Measurements from ENCODE around the gene RTL9. TPM values are rescaled to one million over a fixed set of nuclear protein-coding genes. Genes with fewer than 3 reads are reported as not detected.
A peak's percentile ranks its signal among the peaks of the same experiment; 100 is the strongest.
"Not testable (repeated sequence)": the region's sequence is repeated elsewhere in the genome, so short reads cannot be mapped to it uniquely, and the experiment has no call there.

Gene RTL9
- under 1 TPM; 0.15 to 0.63 TPM for total RNA-seq
- long read RNA-seq, full-length matches to known transcripts = 1 of 1 reads
- long read RNA-seq, partial matches to known transcripts = 0 of 1 reads
- long read RNA-seq, other reads (novel, unspliced or antisense) = 0 of 1 reads

DNA sequence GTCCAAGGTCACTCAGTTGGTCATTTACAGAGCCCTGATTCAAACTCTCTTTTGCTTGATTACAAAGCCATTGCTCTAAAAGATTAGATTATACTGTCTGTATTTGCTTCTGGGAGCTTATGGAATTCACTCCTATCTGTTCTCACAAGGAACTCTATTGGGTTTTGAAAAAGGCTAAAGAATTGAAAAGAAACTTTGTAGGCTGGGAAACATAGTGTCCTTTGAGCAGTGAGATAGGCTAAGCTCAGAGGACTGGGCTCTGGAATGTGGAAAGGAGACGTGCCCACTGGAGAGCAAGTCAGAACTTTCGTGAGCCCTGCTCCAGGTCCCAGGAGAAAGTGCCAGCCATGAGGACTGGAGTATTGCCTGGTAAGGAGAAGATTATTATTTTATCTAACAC, at the start of gene RTL9:
RTL9 (plus strand) TSS at position 301 of the 400 bp plus-strand sequence. CDS start 91,770 bp downstream, outside the sequence.
- intact Hi-C loops (cut with DNase I) = no loop called here
- ATAC-seq = no peak
- DNase-seq = no peak

DNA sequence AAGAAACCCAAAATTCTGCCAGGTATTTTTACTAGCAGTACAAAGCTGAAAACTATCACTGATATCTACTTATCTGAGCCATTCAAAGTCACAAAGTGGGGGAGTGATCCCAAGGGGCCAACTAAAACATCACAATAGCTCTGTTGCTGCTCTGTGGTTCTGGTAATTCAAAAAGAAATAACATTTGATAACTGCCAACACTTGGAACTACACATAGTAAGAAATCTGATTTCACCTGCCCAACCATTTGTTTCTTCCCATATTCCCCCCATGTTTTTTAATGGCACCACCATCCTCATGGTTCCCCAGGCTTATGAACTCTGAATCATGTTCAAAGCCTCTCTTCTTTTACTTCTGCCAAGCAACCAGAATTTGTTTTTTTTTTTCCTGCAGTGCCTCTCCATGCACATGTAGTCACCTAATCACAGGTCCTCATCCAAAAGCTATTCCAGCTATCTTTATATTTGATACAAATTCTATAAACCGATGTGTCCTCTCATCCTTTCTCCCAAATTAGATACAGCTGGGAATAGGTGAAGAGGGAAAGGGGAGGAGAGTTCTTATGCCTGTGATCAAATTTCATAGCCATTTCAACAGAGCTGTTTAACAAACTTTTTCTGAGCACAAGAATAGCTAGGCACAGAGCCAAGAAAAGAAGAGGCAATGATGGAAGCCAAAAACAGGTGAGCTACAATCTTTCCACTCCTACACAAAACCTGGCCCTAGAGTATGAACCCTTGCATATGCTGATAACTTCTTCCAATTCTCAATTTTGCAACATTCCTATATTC, 48.5 kb upstream of the RTL9 start:
- ATAC-seq (no peak), DNase-seq (no peak)
- intact Hi-C loops (cut with DNase I) = no loop called here

DNA sequence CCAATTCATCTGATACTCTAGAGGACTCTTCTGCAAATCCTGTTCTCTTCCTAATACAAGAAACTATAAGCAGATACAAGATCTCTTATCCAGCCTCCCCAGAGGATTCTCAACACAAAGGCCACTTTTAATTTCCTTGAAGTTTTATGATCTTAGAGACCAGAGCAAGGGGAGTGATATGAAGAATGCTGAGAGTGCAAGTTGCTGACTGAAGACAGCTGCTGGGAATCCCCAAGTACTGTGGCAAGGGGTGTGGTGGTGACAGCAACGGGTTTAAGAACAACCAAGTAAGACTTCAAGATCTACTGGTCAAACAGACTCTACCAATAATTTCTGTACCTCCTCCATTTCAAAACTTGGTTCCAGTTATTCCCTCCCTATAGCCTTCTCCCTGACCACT, 47.8 kb upstream of the RTL9 start:
- DNase-seq (no peak), ATAC-seq (no peak)
- intact Hi-C loops (cut with DNase I) = no loop called here

DNA sequence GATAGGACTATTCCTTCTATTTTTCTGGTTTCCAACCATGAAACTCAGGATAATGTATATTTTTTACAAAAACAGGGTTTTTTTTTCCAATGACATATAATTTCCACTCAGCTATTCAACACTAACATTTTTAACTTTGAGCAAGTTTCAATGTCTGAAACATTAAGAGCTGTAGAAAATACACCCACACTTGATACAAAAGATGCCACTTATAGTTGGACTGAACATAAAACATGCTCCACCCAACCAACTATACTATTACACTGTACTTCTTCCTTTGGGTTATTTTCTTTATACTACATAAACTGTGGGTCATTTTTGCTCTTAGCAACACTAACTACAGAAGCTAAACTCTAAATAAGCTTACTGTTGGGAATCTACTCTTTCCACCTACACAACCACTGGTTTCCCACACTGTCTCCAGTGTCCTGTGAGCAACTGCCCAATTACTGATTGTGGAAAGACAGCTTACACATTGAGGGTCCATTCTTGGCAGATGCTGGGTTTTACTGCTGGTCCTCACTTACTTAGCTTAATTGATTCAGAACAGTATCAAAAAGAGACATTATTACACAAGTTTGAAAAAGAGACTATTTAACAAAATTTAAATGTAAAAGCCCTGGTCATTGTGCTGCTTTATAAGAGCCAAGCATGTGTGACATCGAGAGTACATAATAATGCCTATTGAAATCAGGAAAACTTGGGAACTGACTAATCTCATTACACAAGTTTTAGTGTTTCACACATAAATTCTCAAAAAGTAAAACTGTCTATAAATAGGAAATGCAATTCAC, 47.0 kb upstream of the RTL9 start:
- ATAC-seq (no peak), DNase-seq (no peak)
- intact Hi-C loops (cut with DNase I) = no loop called here

DNA sequence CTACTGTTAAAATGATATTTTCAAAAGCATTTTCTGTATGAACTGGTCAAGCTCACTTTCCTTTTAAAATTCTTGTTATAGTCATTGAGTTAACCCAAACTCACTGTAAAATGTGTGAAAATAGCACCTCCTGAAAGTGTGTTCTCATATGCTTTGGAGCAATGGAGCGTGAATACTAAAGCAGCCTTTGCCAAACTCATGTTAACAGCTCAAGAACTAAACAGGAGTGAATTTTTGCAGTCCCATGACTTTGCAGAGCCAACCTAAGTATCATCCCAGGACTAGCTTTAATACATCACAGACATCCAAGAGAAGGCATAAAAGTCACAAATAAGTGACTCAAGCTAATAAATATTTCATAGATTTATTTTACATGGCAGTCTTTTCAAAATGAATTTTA, 43.1 kb upstream of the RTL9 start:
- intact Hi-C loops (cut with DNase I) = no loop called here

DNA sequence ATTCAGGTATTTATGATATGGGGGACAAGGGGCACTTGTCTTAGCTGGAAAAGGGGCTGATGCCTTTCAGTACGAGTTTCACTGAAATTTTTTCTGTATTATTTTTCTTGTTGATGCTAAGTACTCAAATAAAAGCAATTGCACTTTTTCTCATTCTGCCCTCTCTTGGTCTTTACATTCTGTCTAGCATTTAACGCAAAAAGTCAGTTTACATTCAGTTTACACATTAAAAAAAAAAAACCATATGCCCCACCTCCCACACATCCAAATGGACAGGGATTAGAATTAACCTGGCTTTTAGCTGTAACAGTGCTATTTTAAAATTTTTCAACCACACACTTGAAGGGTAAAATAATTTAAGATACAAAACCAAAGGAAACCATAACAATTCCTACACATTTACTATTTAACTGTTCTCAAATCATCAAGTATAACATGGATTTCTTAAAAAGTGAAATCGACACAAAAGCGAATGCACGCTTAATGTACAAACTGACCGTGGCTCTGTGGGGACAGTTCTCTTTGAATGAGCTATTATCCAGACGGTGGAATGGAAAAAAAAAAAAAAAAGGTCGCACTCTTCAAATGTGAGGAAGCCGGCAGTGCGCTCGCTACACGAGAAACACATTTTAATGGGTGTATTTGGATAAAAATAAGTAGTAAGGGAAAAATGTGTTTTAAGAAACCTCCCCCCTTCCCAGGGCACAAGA, 42.1 kb upstream of the RTL9 start:
- intact Hi-C loops (cut with DNase I) = no loop called here
- DNase-seq (no peak), ATAC-seq (no peak)

More for the DNA sequence above, 43.1 kb upstream of the RTL9 start:
- ATAC-seq (no peak), DNase-seq (no peak)

DNA sequence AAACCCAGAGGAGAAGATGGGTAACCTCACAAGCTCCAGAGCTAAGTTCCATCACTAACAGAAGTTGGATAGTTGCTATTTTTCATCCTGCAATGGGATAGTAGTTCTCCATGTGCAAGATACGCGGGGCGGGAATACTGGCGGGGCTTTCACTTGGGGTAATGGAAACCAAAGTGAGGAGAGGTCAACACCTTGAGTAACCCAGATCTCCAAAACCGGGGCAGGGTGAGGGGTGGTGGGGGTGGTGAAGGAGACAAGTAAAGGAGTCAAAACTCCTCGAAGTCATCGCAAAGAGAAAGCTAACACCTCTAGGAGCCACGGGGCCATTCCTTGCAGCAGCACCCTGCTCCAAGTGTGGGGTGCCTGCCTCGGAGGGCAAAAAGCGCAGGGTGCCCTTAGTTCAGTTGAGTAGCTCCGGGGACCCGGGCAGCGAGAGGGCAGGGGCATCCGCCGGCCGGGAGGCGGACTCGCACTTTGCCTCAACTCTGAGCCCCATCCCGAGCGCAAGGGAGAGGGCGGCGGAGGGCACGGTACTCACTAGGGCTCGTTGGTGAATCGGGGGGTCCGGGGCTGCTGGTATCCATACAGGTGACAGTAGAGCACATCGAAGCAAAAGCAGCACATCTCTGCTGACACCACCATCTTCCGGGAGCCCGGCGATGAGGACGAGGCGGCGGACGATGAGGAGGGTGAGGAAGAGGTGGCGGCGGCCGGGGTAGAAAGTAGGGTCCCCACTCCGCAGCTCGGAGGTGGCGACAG, 41.4 kb upstream of the RTL9 start:
- DNase-seq = peak; percentile 19
- intact Hi-C loops (cut with DNase I) = no loop called here
- peak; percentile 51 to 67 for ATAC-seq

DNA sequence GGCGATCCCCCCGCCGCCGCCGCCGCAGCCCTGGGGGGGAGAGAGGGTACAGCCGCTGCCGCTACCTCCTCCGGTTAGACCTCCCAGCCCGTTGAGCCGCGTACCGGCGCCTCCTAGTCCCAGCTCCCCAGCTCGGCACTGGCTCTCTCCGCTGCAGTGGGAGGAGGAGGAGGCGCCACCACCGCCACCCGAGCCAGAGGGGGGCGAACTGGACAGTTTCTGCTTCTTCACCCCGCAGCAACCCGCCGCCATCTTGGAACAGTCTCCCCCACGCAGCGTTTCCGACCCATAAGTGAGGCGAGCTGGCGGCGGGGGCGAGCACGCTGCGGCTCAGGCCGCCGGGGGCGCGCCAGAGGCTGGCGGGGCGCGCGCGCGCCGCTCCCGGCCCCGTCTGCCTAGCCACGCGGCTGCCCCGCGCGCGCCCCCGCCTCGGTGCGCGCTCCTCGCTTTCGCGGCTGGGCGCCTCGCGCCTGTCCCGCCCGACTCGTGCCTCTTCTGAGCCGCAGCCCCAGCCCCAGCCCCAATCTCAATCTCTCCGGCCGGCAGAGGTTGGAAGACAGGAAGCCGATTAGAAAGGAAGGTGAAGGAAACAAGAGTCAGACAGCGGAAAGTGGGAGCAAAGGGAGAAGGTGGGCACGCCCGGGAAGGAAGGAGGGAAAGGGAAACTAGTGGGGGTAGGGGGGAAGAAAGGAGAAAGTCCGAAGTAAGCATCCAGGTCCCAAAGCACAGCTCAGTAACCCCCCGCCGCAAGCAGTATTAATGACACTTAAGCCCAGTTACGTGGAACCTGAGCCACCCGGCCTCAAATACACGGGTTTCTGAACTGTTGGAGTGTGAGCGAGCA, 40.6 kb upstream of the RTL9 start, which contains the start of gene AMMECR1:
AMMECR1 (minus strand) TSS at position 266 of the 844 bp plus-strand sequence; CDS start at position 252, 14 bp downstream.
- ATAC-seq (peak; percentile 98 to 99), DNase-seq (peak; percentile 83)
- intact Hi-C loops (cut with DNase I) = no loop called here

DNA sequence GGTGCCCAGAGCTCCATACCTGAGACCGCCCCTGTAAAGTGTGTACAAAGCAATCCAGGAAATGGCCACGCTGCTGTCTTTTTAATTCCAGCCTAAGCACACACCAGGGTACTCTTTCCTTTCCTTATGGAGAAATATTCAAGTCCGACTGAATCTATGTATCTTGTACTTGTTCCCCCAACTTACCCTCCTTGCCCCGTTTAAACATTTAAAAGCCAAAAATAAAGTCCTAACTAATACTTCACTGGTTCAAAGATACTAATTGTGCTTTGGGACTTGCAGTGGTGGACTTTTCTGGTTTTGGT, 40.0 kb upstream of the RTL9 start:
- intact Hi-C loops (cut with DNase I) = no loop called here
- DNase-seq (no peak), ATAC-seq (peak in 1 of 2 donors; percentile 34)

DNA sequence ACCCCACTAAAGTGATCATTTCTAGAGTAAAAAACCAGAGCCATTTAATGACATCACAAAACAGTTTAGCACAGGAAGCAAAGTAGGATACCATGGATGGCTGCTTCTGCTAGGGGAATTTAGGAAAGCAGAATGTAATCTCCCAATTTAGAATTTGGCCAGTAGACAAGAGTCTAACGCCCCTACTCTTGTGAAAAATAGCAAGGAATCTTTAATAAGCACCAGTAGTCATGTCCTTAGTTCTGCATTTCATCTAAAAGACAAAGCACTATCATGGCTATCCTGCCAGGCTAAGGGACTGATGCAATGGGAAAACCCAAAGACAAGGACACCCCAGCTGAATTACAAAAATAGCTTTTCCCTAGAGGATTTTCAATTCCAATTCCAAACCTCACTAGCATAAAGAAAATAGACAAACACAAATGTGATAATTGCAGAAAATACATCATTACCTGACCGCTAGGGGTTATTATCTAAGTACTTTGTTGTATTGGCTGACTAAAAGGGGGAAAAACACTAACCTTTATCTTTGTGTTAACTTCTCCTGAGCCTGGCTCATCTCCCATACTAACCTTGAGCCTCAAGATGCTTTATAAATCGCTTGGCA, 38.2 kb upstream of the RTL9 start:
- ATAC-seq (no peak), DNase-seq (no peak)
- intact Hi-C loops (cut with DNase I) = loop anchor here in 1 of 2 donors (10.0 kb wide), 1 partner anchor 156 kb away; no protein-coding TSS in a partner anchor

DNA sequence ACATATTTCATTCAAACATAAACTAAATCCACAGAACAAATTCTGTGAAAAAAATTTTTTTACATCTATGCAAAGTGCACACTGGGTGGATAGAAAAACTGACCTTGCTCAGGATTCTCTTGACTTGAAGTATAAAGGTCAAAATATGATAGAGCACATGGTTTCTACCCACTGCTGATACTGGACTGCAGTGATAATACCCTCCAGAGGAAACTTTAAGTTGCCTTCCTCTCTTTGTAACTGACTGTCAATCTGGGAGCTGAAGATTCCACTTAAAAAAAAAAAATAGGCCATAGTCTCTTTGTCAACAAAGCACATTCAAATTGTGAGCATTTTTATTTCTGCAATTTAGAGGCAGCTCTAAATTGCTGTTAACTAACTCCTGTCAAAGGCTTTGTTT, 37.6 kb upstream of the RTL9 start:
- ATAC-seq (no peak), DNase-seq (no peak)
- intact Hi-C loops (cut with DNase I) = loop anchor here in 1 of 2 donors (10.0 kb wide), 1 partner anchor 156 kb away; no protein-coding TSS in a partner anchor

DNA sequence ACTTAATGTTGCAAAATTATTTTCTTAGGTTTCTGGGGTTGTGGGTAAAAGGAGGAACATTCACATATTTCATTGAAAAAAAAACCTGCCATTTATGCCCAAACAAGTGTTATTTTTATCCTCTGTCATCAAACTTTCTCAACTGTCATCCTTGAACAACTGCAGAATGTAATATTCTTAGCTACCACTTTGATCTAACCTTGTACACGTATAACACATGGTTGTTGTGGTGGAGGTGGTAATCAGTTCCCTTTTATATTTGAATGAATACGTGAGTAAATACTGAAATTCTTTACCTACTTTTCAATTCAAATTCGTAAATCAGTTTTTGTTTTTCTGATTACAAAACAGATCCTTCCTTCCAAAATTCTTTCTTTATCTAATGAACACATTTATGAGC, 37.0 kb upstream of the RTL9 start:
- ATAC-seq (no peak), DNase-seq (no peak)
- intact Hi-C loops (cut with DNase I) = loop anchor here in 1 of 2 donors (10.0 kb wide), 1 partner anchor 157 kb away; no protein-coding TSS in a partner anchor

DNA sequence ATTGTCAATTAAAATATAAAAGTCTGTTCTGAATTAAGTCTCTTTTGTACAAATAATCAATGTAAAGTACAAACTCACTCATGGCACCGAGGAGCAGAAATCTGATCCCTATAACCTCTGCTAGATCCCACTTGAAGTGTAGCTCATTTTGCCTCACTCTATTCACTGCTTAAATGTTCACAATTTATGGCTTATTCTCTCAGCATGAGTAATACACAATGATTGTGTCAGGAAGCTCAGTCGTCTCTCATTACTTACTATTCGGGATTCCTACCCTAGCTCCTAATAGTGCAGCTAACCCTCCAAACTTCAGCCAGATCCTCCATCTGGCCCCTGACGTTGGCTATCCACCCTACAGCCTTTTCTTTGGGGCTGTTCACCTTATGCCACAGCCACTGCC, 36.0 kb upstream of the RTL9 start:
- no peak for DNase-seq
- ATAC-seq = no peak
- intact Hi-C loops (cut with DNase I) = loop anchor here in 1 of 2 donors (10.0 kb wide), 1 partner anchor 158 kb away; no protein-coding TSS in a partner anchor

DNA sequence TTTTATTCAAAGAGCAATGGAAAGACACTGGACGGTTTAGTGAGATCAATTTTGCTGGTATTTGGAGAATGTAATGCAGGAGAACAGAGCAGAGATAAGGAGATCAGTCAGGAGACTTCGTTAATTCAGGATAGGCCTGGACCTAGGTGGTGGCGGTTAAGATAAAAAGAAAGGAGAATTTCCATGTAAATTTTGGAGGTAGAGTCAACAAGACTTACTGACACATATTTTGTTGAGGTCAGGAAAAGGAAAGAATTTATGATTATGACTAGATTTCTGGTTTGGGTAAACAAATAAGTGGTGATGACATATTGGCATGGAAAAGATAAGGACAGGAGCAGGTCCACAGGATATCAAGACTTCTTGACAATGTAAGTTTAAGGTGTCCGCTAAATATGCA, 31.9 kb upstream of the RTL9 start:
- ATAC-seq (no peak), DNase-seq (no peak)
- intact Hi-C loops (cut with DNase I) = loop anchor here in 1 of 2 donors (10.0 kb wide), 1 partner anchor 162 kb away; no protein-coding TSS in a partner anchor

DNA sequence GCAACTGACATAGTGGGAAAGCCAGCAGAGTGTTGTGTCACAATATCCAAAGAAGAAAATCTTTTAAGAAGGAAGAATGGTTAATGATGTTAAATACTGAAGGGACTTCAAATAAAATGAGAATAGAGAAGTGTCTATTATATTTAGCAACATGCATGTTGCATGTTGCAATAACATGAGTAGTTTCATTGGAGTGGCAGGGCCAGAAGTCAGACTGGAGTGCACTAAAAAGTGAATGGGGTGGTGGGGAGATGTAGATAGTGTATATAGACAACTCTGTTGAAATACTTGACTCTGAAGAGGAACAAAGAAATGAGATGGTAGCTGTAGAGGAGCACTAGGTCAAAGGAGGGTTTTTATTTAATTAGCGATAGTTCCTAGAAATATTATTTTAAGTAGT, 31.3 kb upstream of the RTL9 start:
- intact Hi-C loops (cut with DNase I) = loop anchor here in 1 of 2 donors (10.0 kb wide), 1 partner anchor 163 kb away; no protein-coding TSS in a partner anchor
- ATAC-seq = no peak
- no peak for DNase-seq

DNA sequence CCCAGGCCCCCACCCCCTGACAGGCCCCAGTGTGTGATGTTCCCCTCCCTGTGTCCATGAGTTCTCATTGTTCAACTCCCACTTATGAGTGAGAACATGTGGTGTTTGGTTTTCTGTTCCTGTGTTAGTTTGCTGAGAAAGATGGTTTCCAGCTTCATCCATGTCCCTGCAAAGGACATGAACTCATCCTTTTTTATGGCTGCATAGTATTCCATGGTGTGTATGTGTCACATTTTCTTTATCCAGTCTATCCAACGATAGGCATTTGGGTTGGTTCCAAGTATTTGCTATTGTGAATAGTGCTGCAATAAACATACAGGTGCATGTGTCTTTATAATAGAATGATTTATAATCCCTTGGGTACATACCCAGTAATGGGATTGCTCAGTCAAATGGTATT, 30.0 kb upstream of the RTL9 start:
- DNase-seq, ATAC-seq: not testable (repeated sequence)
- intact Hi-C loops (cut with DNase I) = loop anchor here in 1 of 2 donors (10.0 kb wide), 1 partner anchor 164 kb away; no protein-coding TSS in a partner anchor

DNA sequence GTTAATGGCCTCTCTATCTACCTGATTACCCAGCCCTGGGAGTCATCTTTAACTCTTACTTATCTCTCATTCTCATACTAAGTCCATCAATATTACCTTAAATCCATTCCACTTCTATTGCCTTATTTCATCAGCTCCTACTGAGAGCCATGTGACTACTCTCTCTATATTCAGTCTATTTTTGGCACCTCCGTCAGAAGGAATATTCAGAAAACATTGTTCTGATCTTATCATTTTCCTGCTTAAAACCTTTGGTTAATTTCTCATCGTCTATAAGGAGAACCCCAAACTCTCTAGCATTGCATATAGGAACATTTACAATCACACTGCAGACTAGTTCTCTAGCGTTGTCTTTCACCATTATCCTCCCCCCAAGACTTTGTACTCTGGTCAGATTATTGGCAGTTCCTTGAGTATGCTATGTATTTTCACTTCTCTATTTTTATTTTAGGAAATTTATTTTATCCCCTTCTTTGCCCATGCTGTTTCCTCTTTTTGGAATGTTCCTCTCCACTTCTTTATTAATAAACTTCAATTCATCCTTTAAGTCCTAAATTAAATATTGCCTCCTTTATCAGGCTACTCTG, 27.1 kb upstream of the RTL9 start:
- intact Hi-C loops (cut with DNase I) = no loop called here
- ATAC-seq (no peak), DNase-seq (no peak)
